A673 (cell line): ENCODE data around the gene FKBP3. TPM values are rescaled to one million over a fixed set of nuclear protein-coding genes. Genes with fewer than 3 reads are reported as not detected.
"Not testable (repeated sequence)": the region's sequence is repeated elsewhere in the genome, so short reads cannot be mapped to it uniquely, and the experiment has no call there.

ENCODE experiments used
- BruUV-seq: library from RNA; stranded (reverse); fragments of 400-500 nt; replicated peaks from 2 replicates; lab custom pipeline; 2021; lab: Mats Ljungman, UMichigan
- CTCF ChIA-PET: fragments of 300-600 bp; sonication (Branson Sonifier 250); formaldehyde crosslinking; loops from one replicate; lab custom pipeline; 2022; ENCODE audit warnings: antibody characterized with exemption; lab: Charles Lee
- POLR2A ChIA-PET: fragments of 300-600 bp; sonication (Branson Sonifier 250); formaldehyde crosslinking; loops from one replicate; lab custom pipeline; 2022; ENCODE audit warnings: antibody characterized with exemption; ENCODE audit not compliant: low non-redundant PET; lab: Charles Lee
- DNase-seq: peaks from one replicate; pipeline ENCODE4 v3.0.0-alpha.2; 2015; ENCODE audit warnings: low spot score
- H3K27ac ChIP-seq: fragments of 200-600 bp; sonication (generic); 2 replicates; pipeline ENCODE4 v1.5.1; 2016; ENCODE audit warnings: mixed run types, low read depth, mild to moderate bottlenecking, mixed read lengths, antibody characterized with exemption, low read length; ENCODE audit not compliant: poor library complexity, severe bottlenecking
- H3K27me3 ChIP-seq: fragments of 200-600 bp; sonication (generic); replicated peaks from 2 replicates; pipeline ENCODE4 v1.6.1; 2017; ENCODE audit warnings: mixed run types, low read depth, mild to moderate bottlenecking, mixed read lengths, antibody characterized with exemption, low read length; ENCODE audit not compliant: insufficient read depth, poor library complexity
- H3K36me3 ChIP-seq: fragments of 200-600 bp; sonication (generic); 2 replicates; pipeline ENCODE4 v1.6.1; 2016; ENCODE audit warnings: mixed run types, mild to moderate bottlenecking, mixed read lengths, antibody characterized with exemption, low read length; ENCODE audit not compliant: insufficient read depth, poor library complexity, severe bottlenecking
- H3K4me1 ChIP-seq: fragments of 200-600 bp; sonication (generic); 2 replicates; pipeline ENCODE4 v1.6.1; 2017; ENCODE audit warnings: mixed run types, mild to moderate bottlenecking, mixed read lengths, antibody characterized with exemption, low read length; ENCODE audit not compliant: insufficient read depth, poor library complexity, severe bottlenecking
- H3K4me3 ChIP-seq: fragments of 200-600 bp; sonication (generic); 2 replicates; pipeline ENCODE4 v1.5.1; 2016; ENCODE audit warnings: low read depth, mixed run types, mild to moderate bottlenecking, mixed read lengths, low read length; ENCODE audit not compliant: poor library complexity, severe bottlenecking
- H3K9me3 ChIP-seq: fragments of 200-600 bp; sonication (generic); 2 replicates; pipeline ENCODE4 v1.6.1; 2016; ENCODE audit warnings: mixed run types, low read depth, mild to moderate bottlenecking, mixed read lengths, antibody characterized with exemption, low read length; ENCODE audit not compliant: poor library complexity, severe bottlenecking
- EZH2 ChIP-seq: fragments of 200-600 bp; sonication (generic); IDR thresholded peaks from 2 replicates; pipeline ENCODE4 v1.6.1; 2017; ENCODE audit warnings: borderline replicate concordance, low read depth, mild to moderate bottlenecking, mixed read lengths, antibody characterized with exemption, low read length; ENCODE audit not compliant: poor library complexity, severe bottlenecking
- intact Hi-C: fragments of 100-400 bp; cut with micrococcal nuclease; formaldehyde crosslinking; loops from one replicate; pipeline ENCODE4 v1.10.0; 2022; ENCODE audit not compliant: unreplicated experiment
- total RNA-seq: library from RNA; stranded (reverse); gene quantifications from 2 replicates; pipeline ENCODE4 v1.2.3, GENCODE V29; 2021
- TF ChIP-seq, protein P1 (sequence below): fragments of 300-800, 200-600 bp; sonication (generic); conservative IDR thresholded peaks from 2 replicates; pipeline ENCODE4 v1.5.1; 2017; ENCODE audit warnings: low read depth, mild to moderate bottlenecking, antibody characterized with exemption, low read length, moderate library complexity, mixed read lengths

The FKBP3 gene
- total RNA-seq, 1 experiment from 2014 or later, result 162 TPM

DNA sequence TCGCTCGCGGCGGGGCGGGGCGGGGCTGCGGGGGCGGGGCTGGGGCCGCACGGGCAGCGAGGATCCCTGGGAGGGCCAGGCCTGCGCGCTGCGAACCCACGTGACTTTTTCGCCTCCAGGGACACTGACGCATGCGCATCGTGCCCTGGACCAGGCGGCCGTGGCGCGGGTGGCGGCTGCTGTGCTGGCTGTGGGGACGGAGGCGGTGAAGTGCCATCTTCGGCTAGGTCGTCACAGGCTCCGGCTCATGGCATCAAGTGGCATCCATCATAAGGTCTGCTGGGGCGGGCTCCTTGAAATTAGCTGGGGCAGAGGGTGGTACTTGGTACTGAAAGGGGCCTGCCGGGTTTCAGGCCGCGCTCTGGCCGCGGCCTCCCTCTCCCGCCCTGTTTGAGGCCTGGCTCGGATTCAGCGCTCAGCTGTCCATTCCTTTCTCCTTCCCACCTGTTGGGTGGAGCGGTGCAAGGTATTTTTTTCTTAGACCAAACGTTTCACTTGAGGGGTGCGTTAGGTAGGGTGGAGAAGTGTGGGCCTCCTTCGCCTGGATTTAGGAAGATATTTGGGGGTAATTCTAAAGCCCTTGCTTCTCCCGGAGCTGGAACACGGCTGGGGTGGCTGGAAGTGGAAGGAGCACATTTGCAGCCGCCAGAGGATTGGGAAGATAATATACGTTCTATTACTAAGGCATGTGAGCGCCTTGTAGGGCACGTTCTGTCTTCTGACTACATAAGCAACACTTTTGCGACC, 50.1 kb downstream of the FKBP3 start, which contains the start of gene PRPF39:
Gene PRPF39 (plus strand): TSS at position 141 of the 747 bp plus-strand sequence. CDS start 11,124 bp downstream, outside the sequence.
- Histone ChIP-seq H3K9me3 (no peaks in the 10 kb centered on the region), H3K27ac (peak within 1 kb of the TSS; percentile 82), H3K4me3 (peak within 1 kb of the TSS; percentile 83), H3K4me1 (peaks cover 14% of the 10 kb centered on the region), H3K27me3 (no peaks in the 10 kb centered on the region), H3K36me3 (no peaks in the 10 kb centered on the region)
- peak; percentile 97 for DNase-seq
- ChIA-PET POLR2A (no interaction called here), CTCF (no interaction called here)
- no peak for TF ChIP-seq EZH2
- TF ChIP-seq, protein P1, sequence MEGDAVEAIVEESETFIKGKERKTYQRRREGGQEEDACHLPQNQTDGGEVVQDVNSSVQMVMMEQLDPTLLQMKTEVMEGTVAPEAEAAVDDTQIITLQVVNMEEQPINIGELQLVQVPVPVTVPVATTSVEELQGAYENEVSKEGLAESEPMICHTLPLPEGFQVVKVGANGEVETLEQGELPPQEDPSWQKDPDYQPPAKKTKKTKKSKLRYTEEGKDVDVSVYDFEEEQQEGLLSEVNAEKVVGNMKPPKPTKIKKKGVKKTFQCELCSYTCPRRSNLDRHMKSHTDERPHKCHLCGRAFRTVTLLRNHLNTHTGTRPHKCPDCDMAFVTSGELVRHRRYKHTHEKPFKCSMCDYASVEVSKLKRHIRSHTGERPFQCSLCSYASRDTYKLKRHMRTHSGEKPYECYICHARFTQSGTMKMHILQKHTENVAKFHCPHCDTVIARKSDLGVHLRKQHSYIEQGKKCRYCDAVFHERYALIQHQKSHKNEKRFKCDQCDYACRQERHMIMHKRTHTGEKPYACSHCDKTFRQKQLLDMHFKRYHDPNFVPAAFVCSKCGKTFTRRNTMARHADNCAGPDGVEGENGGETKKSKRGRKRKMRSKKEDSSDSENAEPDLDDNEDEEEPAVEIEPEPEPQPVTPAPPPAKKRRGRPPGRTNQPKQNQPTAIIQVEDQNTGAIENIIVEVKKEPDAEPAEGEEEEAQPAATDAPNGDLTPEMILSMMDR, result no peak
- TSS peak; percentile 51 for BruUV-seq
- intact Hi-C loops, result loop anchor here (5.0 kb wide), 1 partner anchor 122 kb away; the partner anchor contains the start of genes KLHL28 and TOGARAM1

DNA sequence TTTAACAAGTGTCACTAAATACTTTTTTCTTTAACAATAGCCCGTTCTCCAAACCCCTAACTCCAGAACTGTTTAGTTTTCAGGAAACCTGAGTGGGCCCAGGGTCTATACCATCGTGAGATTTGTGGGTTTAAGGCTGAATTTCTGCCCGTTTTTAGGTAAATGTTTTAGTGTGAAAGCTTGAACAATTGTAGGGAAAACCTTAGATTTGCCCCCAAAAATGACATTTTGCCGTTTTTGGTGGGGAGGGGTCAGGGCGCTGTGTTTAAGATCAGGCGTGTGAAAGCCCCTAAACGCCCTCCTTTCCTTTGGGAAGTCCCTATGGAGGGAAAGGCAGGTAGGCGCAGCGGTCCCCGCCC, 50.7 kb downstream of the FKBP3 start:
- peak overlapping the region; percentile 83 for H3K4me3 ChIP-seq
- H3K27ac ChIP-seq, result peak overlapping the region; percentile 20
- H3K9me3 ChIP-seq, result no peaks in the 10 kb centered on the region
- intact Hi-C loops, result loop anchor here (5.0 kb wide), 1 partner anchor 121 kb away; the partner anchor contains the start of genes KLHL28 and TOGARAM1
- H3K27me3 ChIP-seq, result no peaks in the 10 kb centered on the region
- CTCF ChIA-PET, result no interaction called here
- no peak for TF ChIP-seq EZH2
- TF ChIP-seq, protein P1, result no peak
- no peak for DNase-seq
- H3K4me1 ChIP-seq, result peaks cover 14% of the 10 kb centered on the region
- no peaks in the 10 kb centered on the region for H3K36me3 ChIP-seq
- BruUV-seq, result no TSS peak
- POLR2A ChIA-PET, result no interaction called here

- DNase-seq, result no peak
- TF ChIP-seq, protein P1, result no peak
- no peak for TF ChIP-seq EZH2
- H3K27me3 ChIP-seq, result no peaks in the 10 kb centered on the region
- H3K9me3 ChIP-seq, result no peaks in the 10 kb centered on the region
- peaks cover 14% of the 10 kb centered on the region for H3K4me1 ChIP-seq
- no peak overlapping the region for H3K27ac ChIP-seq
- BruUV-seq, result no TSS peak
- ChIA-PET CTCF (no interaction called here), POLR2A (no interaction called here)
- intact Hi-C loops, result loop anchor here (5.0 kb wide), 1 partner anchor 120 kb away; the partner anchor contains the start of genes KLHL28 and TOGARAM1
- no peak overlapping the region for H3K4me3 ChIP-seq
- no peaks in the 10 kb centered on the region for H3K36me3 ChIP-seq
Observed at GRCh38 chr14:45082420-45082819, 51.9 kb downstream of the FKBP3 start.

DNA sequence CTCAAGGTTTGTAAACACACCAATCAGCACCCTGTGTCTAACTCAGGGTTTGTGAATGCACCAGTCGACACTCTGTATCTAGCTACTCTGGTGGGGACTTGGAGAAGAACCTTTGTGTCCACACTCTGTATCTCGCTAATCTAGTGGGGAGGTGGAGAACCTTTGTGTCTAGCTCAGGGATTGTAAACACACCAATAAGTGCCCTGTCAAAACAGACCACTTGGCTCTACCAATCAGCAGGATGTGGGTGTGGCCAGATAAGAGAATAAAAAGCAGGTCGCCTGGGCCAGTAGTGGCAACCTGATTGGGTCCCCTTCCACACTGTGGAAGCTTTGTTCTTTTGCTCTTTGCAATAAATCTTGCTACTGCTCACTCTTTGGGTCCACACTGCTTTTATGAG, 53.2 kb downstream of the FKBP3 start:
- CTCF ChIA-PET, H3K4me3 ChIP-seq, BruUV-seq, H3K9me3 ChIP-seq, DNase-seq, H3K36me3 ChIP-seq, H3K27ac ChIP-seq, H3K4me1 ChIP-seq, POLR2A ChIA-PET, H3K27me3 ChIP-seq: not testable (repeated sequence)
- intact Hi-C loops, result loop anchor here (5.0 kb wide), 1 partner anchor 119 kb away; the partner anchor contains the start of genes KLHL28 and TOGARAM1

DNA sequence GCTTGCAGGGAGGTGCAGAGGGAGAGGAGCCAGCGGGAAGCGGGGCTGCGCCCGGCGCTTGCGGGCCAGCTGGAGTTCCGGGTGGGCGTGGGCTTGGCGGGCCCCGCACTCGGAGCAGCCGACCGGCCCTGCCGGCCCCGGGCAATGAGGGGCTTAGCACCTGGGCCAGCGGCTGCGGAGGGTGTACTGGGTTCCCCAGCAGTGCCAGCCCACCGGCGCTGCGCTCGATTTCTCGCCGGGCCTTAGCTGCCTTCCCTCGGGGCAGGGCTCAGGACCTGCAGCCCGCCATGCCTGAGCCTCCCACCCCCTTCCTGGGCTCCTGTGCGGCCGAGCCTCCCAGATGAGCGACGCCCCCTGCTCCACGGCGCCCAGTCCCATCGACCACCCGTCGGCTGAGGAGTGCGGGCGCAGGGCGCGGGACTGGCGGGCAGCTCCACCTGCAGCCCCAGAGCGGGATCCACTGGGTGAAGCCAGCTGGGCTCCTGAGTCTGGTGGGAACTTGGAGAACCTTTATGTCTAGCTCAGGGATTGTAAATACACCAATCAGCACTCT, 53.8 kb downstream of the FKBP3 start:
- POLR2A ChIA-PET, H3K27me3 ChIP-seq, DNase-seq, CTCF ChIA-PET, H3K4me1 ChIP-seq, H3K4me3 ChIP-seq, H3K36me3 ChIP-seq, BruUV-seq, H3K27ac ChIP-seq, H3K9me3 ChIP-seq: not testable (repeated sequence)
- intact Hi-C loops, result loop anchor here (5.0 kb wide), 1 partner anchor 118 kb away; the partner anchor contains the start of genes KLHL28 and TOGARAM1
